GM03348 (cell line): ENCODE data around the gene C11orf52.
A peak's percentile ranks its signal among the peaks of the same experiment; 100 is the strongest.
"Not testable (repeated sequence)": the region's sequence is repeated elsewhere in the genome, so short reads cannot be mapped to it uniquely, and the experiment has no call there.

Experiments
- DNase-seq: peaks from one replicate; pipeline ENCODE4 v3.0.0; 2012; ENCODE audit warnings: low spot score

Gene C11orf52

GRCh38 chr11:111913031-111913861 lies 5.5 kb upstream of the C11orf52 start:
- peak; percentile 41 for DNase-seq

- DNase-seq: peak; percentile 52
These were observed 4.7 kb upstream of the C11orf52 start for GRCh38 chr11:111913997-111914396.

GRCh38 chr11:111916768-111917167 lies 1.9 kb upstream of the C11orf52 start:
- no peak for DNase-seq

- no peak for DNase-seq
These were observed 1.4 kb upstream of the C11orf52 start for GRCh38 chr11:111917312-111917711.

GRCh38 chr11:111917788-111918187 lies 925 bp upstream of the C11orf52 start:
- no peak for DNase-seq

GRCh38 chr11:111920908-111921307 lies 2.2 kb downstream of the C11orf52 start:
- no peak for DNase-seq

GRCh38 chr11:111921541-111922230 lies 3.0 kb downstream of the C11orf52 start:
- DNase-seq: no peak

- DNase-seq: peak; percentile 67
These were observed 4.1 kb downstream of the C11orf52 start for GRCh38 chr11:111922803-111923202.

GRCh38 chr11:111923351-111923788 lies 4.7 kb downstream of the C11orf52 start:
- no peak for DNase-seq

- DNase-seq: no peak
These were observed 5.2 kb downstream of the C11orf52 start for GRCh38 chr11:111923951-111924350.

GRCh38 chr11:111925953-111926352 lies 7.2 kb downstream of the C11orf52 start:
- DNase-seq: no peak

GRCh38 chr11:111926505-111927391 lies 8.0 kb downstream of the C11orf52 start:
- peak; percentile 97 for DNase-seq

- DNase-seq: no peak
These were observed 11.8 kb downstream of the C11orf52 start for GRCh38 chr11:111930472-111930871.

- peak; percentile 37 for DNase-seq
These were observed 13.9 kb downstream of the C11orf52 start for GRCh38 chr11:111932611-111932950.

- not testable (repeated sequence) for DNase-seq
These were observed 14.5 kb downstream of the C11orf52 start for GRCh38 chr11:111933176-111933575.

GRCh38 chr11:111933872-111934271 lies 15.2 kb downstream of the C11orf52 start:
- DNase-seq: peak; percentile 20

GRCh38 chr11:111934306-111934705 lies 15.6 kb downstream of the C11orf52 start:
- no peak for DNase-seq

- DNase-seq: no peak
These were observed 16.8 kb downstream of the C11orf52 start for GRCh38 chr11:111935317-111936039.

- DNase-seq: no peak
These were observed 17.4 kb downstream of the C11orf52 start for GRCh38 chr11:111936040-111936540.

- DNase-seq: no peak
These were observed 18.7 kb downstream of the C11orf52 start for GRCh38 chr11:111937461-111937769.

- DNase-seq: no peak
These were observed 19.1 kb downstream of the C11orf52 start for GRCh38 chr11:111937844-111938243.
